ENCODE results near the gene NEO1.

NEO1 gene

DNA sequence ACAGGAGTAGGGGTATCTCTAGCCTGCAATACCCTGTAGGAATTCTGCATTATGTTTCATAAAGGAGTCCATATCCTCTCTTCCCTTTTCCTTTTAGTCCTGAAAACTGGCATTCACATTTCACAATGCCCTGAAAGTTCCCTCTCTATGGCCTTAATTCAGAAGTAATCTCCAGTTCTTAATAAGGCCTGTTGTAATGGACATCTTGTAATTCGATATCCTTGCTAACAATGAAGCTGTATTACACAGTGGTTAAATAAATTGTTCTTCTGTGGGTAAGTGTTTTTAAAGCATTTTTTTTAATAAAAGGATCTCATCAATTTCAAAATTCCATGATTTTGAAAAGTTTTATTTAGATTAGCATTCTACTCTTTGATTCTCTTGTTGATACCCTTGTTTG is 34.3 kb upstream of the NEO1 start:
- Histone ChIP-seq H3K36me3 (ENCODE audit: control insufficient read depth, insufficient read depth, low read length, severe bottlenecking) (no peaks in the 10 kb centered on the region), H3K9ac (ENCODE audit: low read length) (no peak overlapping the region), H3K27me3 (replicated peaks; ENCODE audit: control insufficient read depth, insufficient read depth, low read length) (peaks cover 24% of the 10 kb centered on the region), H3K4me3 (ENCODE audit: low read length) (no peak overlapping the region), H3K9me3 (ENCODE audit: control insufficient read depth, low read length) (no peaks in the 10 kb centered on the region), H3K4me1 (ENCODE audit: control insufficient read depth, insufficient read depth, low read length) (no peaks in the 10 kb centered on the region)
- no peak for DNase-seq (ENCODE audit: low read depth)

DNA sequence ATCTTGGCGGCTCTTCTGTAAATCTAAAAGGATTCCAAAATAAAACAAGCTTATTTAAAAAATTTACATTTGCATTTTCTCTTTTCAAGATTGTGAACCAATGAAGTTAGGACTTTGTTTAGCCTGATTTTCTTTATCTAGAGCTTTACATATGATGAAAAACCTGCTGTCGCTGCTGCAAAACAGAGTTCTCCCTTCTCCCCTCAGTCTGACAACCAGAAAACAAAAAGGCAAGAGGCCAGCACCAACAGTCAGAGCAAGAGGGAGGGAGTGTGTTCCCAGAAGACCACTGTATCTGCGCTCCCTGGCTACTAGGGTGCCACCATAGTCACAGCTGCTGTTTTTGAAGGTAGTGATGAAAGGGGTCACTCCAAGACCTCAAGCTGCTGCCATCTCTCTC is 33.1 kb upstream of the NEO1 start:
- Histone ChIP-seq H3K4me1 (ENCODE audit: control insufficient read depth, insufficient read depth, low read length) (no peaks in the 10 kb centered on the region), H3K9ac (ENCODE audit: low read length) (no peak overlapping the region)
- DNase-seq (ENCODE audit: low read depth): no peak

DNA sequence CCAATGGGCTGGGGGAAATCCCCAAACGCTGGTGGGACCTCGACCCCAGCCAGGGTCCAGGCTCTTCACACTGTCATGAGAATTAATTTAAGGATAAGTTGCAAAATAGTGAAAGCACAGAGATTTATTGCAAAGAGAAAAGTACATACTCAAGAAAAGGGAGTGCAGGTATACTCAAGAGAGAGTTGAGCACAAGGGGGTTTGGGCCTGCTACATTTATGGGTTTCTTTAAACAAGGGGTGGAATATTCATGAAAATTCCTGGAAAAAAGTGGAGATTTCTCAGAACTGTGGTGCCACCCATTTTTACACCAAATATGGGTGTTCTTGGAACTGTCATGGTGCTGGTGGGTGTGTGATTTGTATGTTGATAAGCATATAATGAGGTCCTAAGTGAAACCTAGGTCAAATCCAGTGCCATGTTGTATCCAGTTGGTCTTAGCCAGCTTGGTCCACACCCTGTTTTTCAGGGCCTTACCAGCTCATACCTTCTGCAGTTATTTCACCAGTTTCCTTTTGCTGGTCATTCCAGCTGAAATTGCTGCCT is 32.6 kb upstream of the NEO1 start:
- H3K36me3 ChIP-seq (ENCODE audit: control insufficient read depth, insufficient read depth, low read length, severe bottlenecking): no peaks in the 10 kb centered on the region
- no peaks in the 10 kb centered on the region for H3K9me3 ChIP-seq (ENCODE audit: control insufficient read depth, low read length)
- no peak overlapping the region for H3K9ac ChIP-seq (ENCODE audit: low read length)
- H3K4me3 ChIP-seq (ENCODE audit: low read length): no peak overlapping the region
- no peaks in the 10 kb centered on the region for H3K4me1 ChIP-seq (ENCODE audit: control insufficient read depth, insufficient read depth, low read length)
- DNase-seq (ENCODE audit: low read depth): no peak
- H3K27me3 ChIP-seq (replicated peaks; ENCODE audit: control insufficient read depth, insufficient read depth, low read length): peaks cover 24% of the 10 kb centered on the region

More for the DNA sequence above, 33.1 kb upstream of the NEO1 start:
- Histone ChIP-seq H3K4me3 (ENCODE audit: low read length) (no peak overlapping the region), H3K27me3 (replicated peaks; ENCODE audit: control insufficient read depth, insufficient read depth, low read length) (peaks cover 24% of the 10 kb centered on the region), H3K9me3 (ENCODE audit: control insufficient read depth, low read length) (no peaks in the 10 kb centered on the region), H3K36me3 (ENCODE audit: control insufficient read depth, insufficient read depth, low read length, severe bottlenecking) (no peaks in the 10 kb centered on the region)

DNA sequence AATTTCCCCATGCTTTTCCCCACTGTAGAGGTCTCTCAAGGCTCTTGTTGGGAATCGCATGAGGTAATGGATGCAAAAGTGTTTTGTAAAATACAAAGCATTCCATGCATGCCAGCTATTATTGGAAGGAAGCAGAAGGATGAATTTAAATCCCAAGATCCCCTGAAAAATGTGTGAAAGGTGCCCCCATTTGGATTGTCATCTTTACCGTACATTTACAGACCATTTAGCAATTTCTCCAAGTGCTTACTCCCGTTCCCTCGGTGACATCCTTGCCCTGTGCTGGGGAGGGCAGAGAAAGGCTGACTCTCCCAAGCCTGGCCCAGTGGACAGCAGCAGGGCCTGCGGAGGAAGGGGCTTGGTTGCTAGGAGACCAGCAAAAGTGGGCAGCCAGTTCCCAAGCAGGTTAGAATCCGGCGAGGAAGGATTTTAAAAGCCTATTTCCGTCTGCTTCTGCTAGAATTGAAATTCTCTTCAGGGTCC is 31.1 kb upstream of the NEO1 start:
- no peaks in the 10 kb centered on the region for H3K36me3 ChIP-seq (ENCODE audit: control insufficient read depth, insufficient read depth, low read length, severe bottlenecking)
- H3K9me3 ChIP-seq (ENCODE audit: control insufficient read depth, low read length): no peaks in the 10 kb centered on the region
- no peak overlapping the region for H3K9ac ChIP-seq (ENCODE audit: low read length)
- peaks cover 24% of the 10 kb centered on the region for H3K27me3 ChIP-seq (replicated peaks; ENCODE audit: control insufficient read depth, insufficient read depth, low read length)
- no peak overlapping the region for H3K4me3 ChIP-seq (ENCODE audit: low read length)
- DNase-seq (ENCODE audit: low read depth): no peak
- H3K4me1 ChIP-seq (ENCODE audit: control insufficient read depth, insufficient read depth, low read length): no peaks in the 10 kb centered on the region

DNA sequence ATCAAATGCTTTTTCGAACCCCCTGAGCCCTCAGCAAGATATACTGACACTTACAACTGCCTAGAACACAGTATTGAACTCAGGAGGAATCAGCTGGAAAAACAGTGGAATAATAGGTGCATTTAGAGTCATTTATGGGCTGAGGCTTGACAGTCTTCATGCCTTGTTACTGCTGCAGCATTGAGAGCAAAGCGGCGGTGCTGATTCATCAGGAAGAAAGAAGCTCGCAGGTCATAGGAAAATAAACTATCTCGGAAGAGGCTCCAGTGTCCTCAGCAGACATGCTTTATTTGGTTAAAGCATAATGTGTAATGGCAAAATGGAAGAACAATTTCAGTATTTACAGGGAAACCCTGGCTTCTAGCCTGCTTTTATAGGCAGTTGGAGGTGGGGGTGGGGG is 30.1 kb upstream of the NEO1 start:
- H3K4me1 ChIP-seq (ENCODE audit: control insufficient read depth, insufficient read depth, low read length): no peaks in the 10 kb centered on the region
- H3K36me3 ChIP-seq (ENCODE audit: control insufficient read depth, insufficient read depth, low read length, severe bottlenecking): no peaks in the 10 kb centered on the region
- peaks cover 24% of the 10 kb centered on the region for H3K27me3 ChIP-seq (replicated peaks; ENCODE audit: control insufficient read depth, insufficient read depth, low read length)
- no peak overlapping the region for H3K4me3 ChIP-seq (ENCODE audit: low read length)
- no peak for DNase-seq (ENCODE audit: low read depth)
- no peak overlapping the region for H3K9ac ChIP-seq (ENCODE audit: low read length)
- no peaks in the 10 kb centered on the region for H3K9me3 ChIP-seq (ENCODE audit: control insufficient read depth, low read length)

DNA sequence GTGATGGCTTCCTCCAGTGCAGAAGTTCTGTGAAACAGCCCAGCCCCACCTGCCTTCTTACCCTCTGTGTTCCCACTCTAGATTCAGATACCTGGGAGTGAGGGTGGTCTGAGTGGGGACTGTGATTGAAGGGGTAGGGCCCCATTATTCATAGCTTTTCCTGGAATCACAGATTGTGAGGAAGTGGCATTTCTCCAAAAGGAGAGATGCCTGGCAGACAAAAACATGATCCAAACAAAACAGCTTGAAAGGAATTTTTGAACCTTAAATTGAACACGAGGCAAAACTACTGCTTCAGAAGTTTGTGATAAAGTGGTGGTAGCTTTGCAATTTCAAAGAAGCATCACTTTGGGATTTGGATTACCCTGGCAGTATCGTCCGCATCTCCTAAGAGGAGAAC is 29.2 kb upstream of the NEO1 start:
- Histone ChIP-seq H3K9me3 (ENCODE audit: control insufficient read depth, low read length) (no peaks in the 10 kb centered on the region), H3K27me3 (replicated peaks; ENCODE audit: control insufficient read depth, insufficient read depth, low read length) (peaks cover 24% of the 10 kb centered on the region), H3K9ac (ENCODE audit: low read length) (no peak overlapping the region), H3K36me3 (ENCODE audit: control insufficient read depth, insufficient read depth, low read length, severe bottlenecking) (no peaks in the 10 kb centered on the region), H3K4me1 (ENCODE audit: control insufficient read depth, insufficient read depth, low read length) (no peaks in the 10 kb centered on the region), H3K4me3 (ENCODE audit: low read length) (no peak overlapping the region)
- no peak for DNase-seq (ENCODE audit: low read depth)

- no peaks in the 10 kb centered on the region for H3K9me3 ChIP-seq (ENCODE audit: control insufficient read depth, low read length)
- H3K9ac ChIP-seq (ENCODE audit: low read length): no peak overlapping the region
- H3K4me1 ChIP-seq (ENCODE audit: control insufficient read depth, insufficient read depth, low read length): peaks cover 7% of the 10 kb centered on the region
- no peak for DNase-seq (ENCODE audit: low read depth)
- H3K4me3 ChIP-seq (ENCODE audit: low read length): no peak overlapping the region
- H3K27me3 ChIP-seq (replicated peaks; ENCODE audit: control insufficient read depth, insufficient read depth, low read length): peaks cover 24% of the 10 kb centered on the region
- no peaks in the 10 kb centered on the region for H3K36me3 ChIP-seq (ENCODE audit: control insufficient read depth, insufficient read depth, low read length, severe bottlenecking)
Measured at GRCh38 chr15:73024168-73024567, 28.1 kb upstream of the NEO1 start.

DNA sequence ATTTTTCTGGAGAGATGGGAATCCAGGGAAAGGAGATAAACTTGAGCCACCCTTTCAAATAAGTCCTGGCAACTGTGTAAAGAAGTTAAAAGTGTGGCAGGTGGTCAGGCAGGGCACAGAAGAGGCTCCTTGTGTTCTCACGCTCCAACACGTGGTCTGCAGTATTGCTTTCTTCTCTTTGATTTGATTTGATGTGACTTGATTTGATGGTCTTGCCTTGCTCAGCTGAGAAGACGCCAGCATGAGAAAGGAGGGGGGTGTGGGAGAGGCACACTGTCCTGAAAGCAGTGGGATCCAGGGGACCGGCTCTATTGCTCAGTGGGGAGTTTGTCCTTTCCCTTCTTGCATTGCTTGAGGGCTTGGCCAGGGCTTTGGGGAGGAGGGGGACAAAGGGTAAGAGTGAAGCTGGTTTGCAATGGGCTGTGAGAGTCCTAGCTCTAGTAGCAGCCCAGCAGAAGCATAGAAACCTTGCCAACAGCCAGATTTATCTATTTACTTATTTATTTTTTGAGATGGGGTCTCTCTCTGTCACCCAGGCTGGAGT is 25.7 kb upstream of the NEO1 start:
- Histone ChIP-seq H3K4me3 (ENCODE audit: low read length) (no peak overlapping the region), H3K9me3 (ENCODE audit: control insufficient read depth, low read length) (no peaks in the 10 kb centered on the region), H3K4me1 (ENCODE audit: control insufficient read depth, insufficient read depth, low read length) (peaks cover 9% of the 10 kb centered on the region), H3K36me3 (ENCODE audit: control insufficient read depth, insufficient read depth, low read length, severe bottlenecking) (no peaks in the 10 kb centered on the region), H3K9ac (ENCODE audit: low read length) (no peak overlapping the region), H3K27me3 (replicated peaks; ENCODE audit: control insufficient read depth, insufficient read depth, low read length) (peaks cover 10% of the 10 kb centered on the region)
- no peak for DNase-seq (ENCODE audit: low read depth)

- DNase-seq (ENCODE audit: low read depth): no peak
- no peaks in the 10 kb centered on the region for H3K36me3 ChIP-seq (ENCODE audit: control insufficient read depth, insufficient read depth, low read length, severe bottlenecking)
- no peaks in the 10 kb centered on the region for H3K27me3 ChIP-seq (replicated peaks; ENCODE audit: control insufficient read depth, insufficient read depth, low read length)
- no peaks in the 10 kb centered on the region for H3K9me3 ChIP-seq (ENCODE audit: control insufficient read depth, low read length)
- H3K4me1 ChIP-seq (ENCODE audit: control insufficient read depth, insufficient read depth, low read length): peaks cover 9% of the 10 kb centered on the region
- no peak overlapping the region for H3K4me3 ChIP-seq (ENCODE audit: low read length)
- no peak overlapping the region for H3K9ac ChIP-seq (ENCODE audit: low read length)
Measured at GRCh38 chr15:73028031-73028430, 24.2 kb upstream of the NEO1 start.

GRCh38 chr15:73028831-73029451 is 23.3 kb upstream of the NEO1 start:
- DNase-seq (ENCODE audit: low read depth): no peak
- Histone ChIP-seq H3K9me3 (ENCODE audit: control insufficient read depth, low read length) (no peaks in the 10 kb centered on the region), H3K4me3 (ENCODE audit: low read length) (no peak overlapping the region), H3K4me1 (ENCODE audit: control insufficient read depth, insufficient read depth, low read length) (peaks cover 9% of the 10 kb centered on the region), H3K36me3 (ENCODE audit: control insufficient read depth, insufficient read depth, low read length, severe bottlenecking) (no peaks in the 10 kb centered on the region), H3K9ac (ENCODE audit: low read length) (no peak overlapping the region), H3K27me3 (replicated peaks; ENCODE audit: control insufficient read depth, insufficient read depth, low read length) (peaks cover 5% of the 10 kb centered on the region)

- Histone ChIP-seq H3K9me3 (ENCODE audit: control insufficient read depth, low read length) (no peaks in the 10 kb centered on the region), H3K4me1 (ENCODE audit: control insufficient read depth, insufficient read depth, low read length) (peaks cover 9% of the 10 kb centered on the region), H3K4me3 (ENCODE audit: low read length) (no peak overlapping the region), H3K9ac (ENCODE audit: low read length) (no peak overlapping the region), H3K36me3 (ENCODE audit: control insufficient read depth, insufficient read depth, low read length, severe bottlenecking) (no peaks in the 10 kb centered on the region), H3K27me3 (replicated peaks; ENCODE audit: control insufficient read depth, insufficient read depth, low read length) (peaks cover 10% of the 10 kb centered on the region)
- DNase-seq (ENCODE audit: low read depth): no peak
Measured at GRCh38 chr15:73030122-73030679, 22.1 kb upstream of the NEO1 start.
